ENCODE measurements around the gene EDC3. TPM values are rescaled to one million over a fixed set of nuclear protein-coding genes. Genes with fewer than 3 reads are reported as not detected.

Gene EDC3
- total and polyA plus RNA-seq, 12 donors = 3.9 to 25.3 (median 16.1) TPM

- intact Hi-C loops (cut with DNase I) = no loop called here
- Histone ChIP-seq H3K4me1 (replicated peaks in 1 of 2) (peaks cover 0 to 7% of the 10 kb centered on the region in 2 donors), H3K9me3 (replicated peaks in 1 of 3) (no peaks in the 10 kb centered on the region), H3K27me3 (no peaks in the 10 kb centered on the region), H3K27ac (no peak overlapping the region), H3K4me3 (no peak overlapping the region), H3K36me3 (replicated peaks in 1 of 2) (no peaks in the 10 kb centered on the region)
- TF ChIP-seq POLR2A (IDR thresholded peaks at IDR 0.05) (no peak), CTCF (IDR thresholded peaks at IDR 0.05) (no peak)
- no peak for DNase-seq
- WGBS, 4 donors = 77 to 90% (median 87%) methylated on average over 5 of the region's 5 CpGs
These were observed 47.6 kb downstream of the EDC3 start for GRCh38 chr15:74648051-74648842.

- no peak for DNase-seq
- TF ChIP-seq POLR2A (IDR thresholded peaks at IDR 0.05) = no peak
- no peak for TF ChIP-seq CTCF (IDR thresholded peaks at IDR 0.05)
- Histone ChIP-seq H3K27me3 (no peaks in the 10 kb centered on the region), H3K36me3 (replicated peaks in 1 of 2) (no peaks in the 10 kb centered on the region), H3K27ac (no peak overlapping the region), H3K4me3 (no peak overlapping the region), H3K4me1 (replicated peaks in 1 of 2) (peaks cover 0 to 15% of the 10 kb centered on the region in 2 donors), H3K9me3 (replicated peaks in 1 of 3) (no peaks in the 10 kb centered on the region)
- intact Hi-C loops (cut with DNase I) = no loop called here
These were observed 49.3 kb downstream of the EDC3 start for GRCh38 chr15:74646480-74646879.

GRCh38 chr15:74643665-74644204, 52.1 kb downstream of the EDC3 start:
- Histone ChIP-seq H3K27me3 (no peaks in the 10 kb centered on the region), H3K27ac (no peak overlapping the region), H3K4me1 (replicated peaks in 1 of 2) (peaks cover 0 to 15% of the 10 kb centered on the region in 2 donors), H3K9me3 (replicated peaks in 1 of 3) (no peaks in the 10 kb centered on the region), H3K36me3 (replicated peaks in 1 of 2) (peaks cover 0 to 18% of the 10 kb centered on the region in 2 donors), H3K4me3 (no peak overlapping the region)
- intact Hi-C loops (cut with DNase I) = no loop called here
- WGBS, 4 donors = 83 to 96% (median 92%) methylated on average over 2 of the region's 2 CpGs
- TF ChIP-seq POLR2A (IDR thresholded peaks at IDR 0.05) (no peak), CTCF (IDR thresholded peaks at IDR 0.05) (no peak)
- no peak for DNase-seq

GRCh38 chr15:74642734-74643664, 52.8 kb downstream of the EDC3 start:
- H3K9me3 ChIP-seq (replicated peaks in 1 of 3) = no peaks in the 10 kb centered on the region
- peaks cover 0 to 18% of the 10 kb centered on the region in 2 donors for H3K36me3 ChIP-seq (replicated peaks in 1 of 2)

More at GRCh38 chr15:74642734-74643664, 52.8 kb downstream of the EDC3 start:
- DNase-seq = no peak
- TF ChIP-seq CTCF (IDR thresholded peaks at IDR 0.05) (no peak), POLR2A (IDR thresholded peaks at IDR 0.05) (no peak)
- intact Hi-C loops (cut with DNase I) = no loop called here
- H3K4me3 ChIP-seq = no peak overlapping the region
- WGBS, 4 donors = 64 to 78% (median 76%) methylated on average over 11 of the region's 11 CpGs
- H3K27me3 ChIP-seq = no peaks in the 10 kb centered on the region
- peaks cover 0 to 15% of the 10 kb centered on the region in 2 donors for H3K4me1 ChIP-seq (replicated peaks in 1 of 2)
- peak overlapping the region in 1 of 5 donors; percentile 31 for H3K27ac ChIP-seq
